Nephron progenitor cell (in vitro differentiated cells): ENCODE data around the gene PTPRK.

Experiments used
- DNase-seq: peaks from one replicate; pipeline ENCODE4 v3.0.0; 2021
- H3K27ac Mint-ChIP-seq: 2 replicates; pipeline ENCODE4 v1.8.0; 2021; ENCODE audit warnings: mild to moderate bottlenecking, moderate library complexity, mixed read lengths
- H3K27me3 Mint-ChIP-seq: 2 replicates; pipeline ENCODE4 v1.8.0; 2021; ENCODE audit warnings: mild to moderate bottlenecking, low read depth, mixed read lengths; ENCODE audit not compliant: poor library complexity
- H3K36me3 Mint-ChIP-seq: 2 replicates; pipeline ENCODE4 v1.8.0; 2021; ENCODE audit warnings: low read depth, mixed read lengths
- H3K4me1 Mint-ChIP-seq: 2 replicates; pipeline ENCODE4 v1.8.0; 2021; ENCODE audit warnings: mixed read lengths
- H3K4me3 Mint-ChIP-seq: 2 replicates; pipeline ENCODE4 v1.8.0; 2021; ENCODE audit warnings: mild to moderate bottlenecking, moderate library complexity, mixed read lengths
- H3K9me3 Mint-ChIP-seq: 2 replicates; pipeline ENCODE4 v1.8.0; 2021; ENCODE audit warnings: mild to moderate bottlenecking, moderate library complexity, mixed read lengths
- TF ChIP-seq, protein P1 (sequence below): fragments of 200-600 bp; sonication (generic); IDR thresholded peaks from 2 replicates; pipeline ENCODE4 v1.5.0; 2021; ENCODE audit warnings: antibody characterized with exemption

Gene PTPRK

DNA sequence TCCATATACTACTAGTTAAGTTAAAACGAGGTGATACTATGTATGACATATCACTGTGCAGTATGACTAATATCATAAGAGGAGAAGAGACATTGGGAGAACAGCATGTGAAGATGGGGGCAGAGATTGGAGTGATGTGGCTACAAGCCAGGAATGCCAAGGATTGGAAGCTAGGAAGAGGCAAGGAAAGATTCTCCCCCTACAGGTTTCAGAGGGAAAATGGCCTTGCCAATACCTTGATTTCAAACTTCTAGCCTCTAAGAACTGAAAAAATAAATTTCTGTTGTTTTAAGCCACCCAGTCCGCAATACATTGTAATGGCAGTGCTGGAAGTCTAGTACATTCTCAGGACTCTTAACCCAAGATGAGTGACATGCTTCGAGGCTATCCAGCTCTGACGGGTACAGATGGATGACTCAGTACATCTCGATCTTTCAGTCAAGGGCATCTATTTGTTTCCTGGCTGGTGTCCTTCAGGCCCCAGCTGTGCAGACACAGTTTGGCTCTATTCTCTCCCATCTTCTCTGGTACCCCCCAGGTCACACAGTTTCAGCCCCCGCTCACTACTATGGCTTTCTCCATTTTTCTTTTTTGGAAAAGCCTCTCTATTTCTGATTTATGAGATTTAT lies 564.0 kb downstream of the PTPRK start:
- H3K36me3 Mint-ChIP-seq: no peaks in the 10 kb centered on the region
- H3K4me3 Mint-ChIP-seq: no peak overlapping the region
- H3K27me3 Mint-ChIP-seq: no peaks in the 10 kb centered on the region
- no peaks in the 10 kb centered on the region for H3K4me1 Mint-ChIP-seq
- DNase-seq: no peak
- TF ChIP-seq, protein P1, sequence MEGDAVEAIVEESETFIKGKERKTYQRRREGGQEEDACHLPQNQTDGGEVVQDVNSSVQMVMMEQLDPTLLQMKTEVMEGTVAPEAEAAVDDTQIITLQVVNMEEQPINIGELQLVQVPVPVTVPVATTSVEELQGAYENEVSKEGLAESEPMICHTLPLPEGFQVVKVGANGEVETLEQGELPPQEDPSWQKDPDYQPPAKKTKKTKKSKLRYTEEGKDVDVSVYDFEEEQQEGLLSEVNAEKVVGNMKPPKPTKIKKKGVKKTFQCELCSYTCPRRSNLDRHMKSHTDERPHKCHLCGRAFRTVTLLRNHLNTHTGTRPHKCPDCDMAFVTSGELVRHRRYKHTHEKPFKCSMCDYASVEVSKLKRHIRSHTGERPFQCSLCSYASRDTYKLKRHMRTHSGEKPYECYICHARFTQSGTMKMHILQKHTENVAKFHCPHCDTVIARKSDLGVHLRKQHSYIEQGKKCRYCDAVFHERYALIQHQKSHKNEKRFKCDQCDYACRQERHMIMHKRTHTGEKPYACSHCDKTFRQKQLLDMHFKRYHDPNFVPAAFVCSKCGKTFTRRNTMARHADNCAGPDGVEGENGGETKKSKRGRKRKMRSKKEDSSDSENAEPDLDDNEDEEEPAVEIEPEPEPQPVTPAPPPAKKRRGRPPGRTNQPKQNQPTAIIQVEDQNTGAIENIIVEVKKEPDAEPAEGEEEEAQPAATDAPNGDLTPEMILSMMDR: no peak
- H3K9me3 Mint-ChIP-seq: no peaks in the 10 kb centered on the region
- H3K27ac Mint-ChIP-seq: no peak overlapping the region

DNA sequence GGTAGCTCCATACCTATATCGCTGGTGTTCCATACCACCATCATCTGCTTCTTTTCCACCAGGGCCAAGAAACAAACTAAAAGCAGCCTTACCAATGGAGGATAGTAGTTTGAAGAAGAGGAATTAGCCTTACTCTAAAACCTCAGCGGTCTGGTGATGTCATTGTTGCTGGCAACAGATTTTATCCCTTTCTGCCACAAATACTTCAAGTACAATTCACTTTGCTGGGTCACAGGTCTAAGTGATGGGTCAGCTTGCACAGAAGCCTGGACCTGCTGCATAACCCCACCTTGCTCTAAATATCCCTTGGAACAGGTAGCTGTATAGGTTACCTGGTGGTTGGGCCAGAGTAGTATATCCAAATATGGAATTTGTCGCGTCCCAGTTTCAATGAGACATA lies 566.3 kb downstream of the PTPRK start:
- H3K4me3 Mint-ChIP-seq: no peak overlapping the region
- H3K36me3 Mint-ChIP-seq: no peaks in the 10 kb centered on the region
- H3K27ac Mint-ChIP-seq: no peak overlapping the region
- DNase-seq: no peak
- TF ChIP-seq, protein P1: no peak
- H3K9me3 Mint-ChIP-seq: no peaks in the 10 kb centered on the region
- H3K27me3 Mint-ChIP-seq: no peaks in the 10 kb centered on the region
- H3K4me1 Mint-ChIP-seq: no peaks in the 10 kb centered on the region

DNA sequence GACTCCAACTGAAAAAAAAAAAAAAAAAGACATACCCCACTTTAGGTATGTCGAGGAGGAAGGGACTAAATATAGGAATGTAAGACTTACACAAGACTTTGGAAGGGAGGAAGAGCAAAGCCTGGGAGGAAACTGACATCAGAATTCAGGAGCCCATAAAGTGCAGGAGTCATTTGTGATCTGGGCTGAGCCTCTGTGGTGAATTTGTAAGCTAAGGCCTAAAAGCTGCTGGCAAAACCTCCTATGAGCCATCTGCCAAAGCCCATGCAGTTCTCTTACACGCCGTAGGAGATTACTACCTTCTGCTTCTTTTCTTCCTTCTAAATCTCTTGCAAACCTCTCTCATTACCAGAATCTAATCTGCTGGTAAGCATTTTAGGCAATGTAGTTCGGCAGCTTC lies 567.6 kb downstream of the PTPRK start:
- Mint-ChIP-seq H3K27me3 (no peaks in the 10 kb centered on the region), H3K4me1 (no peaks in the 10 kb centered on the region), H3K27ac (no peak overlapping the region), H3K9me3 (no peaks in the 10 kb centered on the region), H3K36me3 (no peaks in the 10 kb centered on the region), H3K4me3 (no peak overlapping the region)
- TF ChIP-seq, protein P1: no peak
- DNase-seq: no peak

DNA sequence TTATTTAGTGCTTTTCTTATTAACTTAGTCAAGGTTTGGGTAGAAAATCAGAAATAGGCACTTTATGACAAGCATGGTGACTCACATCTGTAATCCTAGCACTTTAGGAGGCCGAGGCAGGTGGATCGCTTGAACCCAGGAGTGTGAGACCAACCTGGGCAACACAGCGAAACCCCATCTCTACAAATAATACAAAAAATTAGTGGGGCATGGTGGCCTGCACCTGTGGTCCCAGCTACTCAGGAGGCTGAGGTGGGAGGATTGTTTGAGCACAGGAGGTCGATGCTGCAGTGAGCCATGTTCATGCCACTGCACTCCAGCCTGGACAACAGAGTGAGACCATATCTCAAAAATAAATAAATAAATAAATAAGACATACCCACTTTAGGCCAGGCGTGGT lies 568.2 kb downstream of the PTPRK start:
- no peak for DNase-seq
- H3K4me1 Mint-ChIP-seq: no peaks in the 10 kb centered on the region
- H3K36me3 Mint-ChIP-seq: no peaks in the 10 kb centered on the region
- no peak overlapping the region for H3K4me3 Mint-ChIP-seq
- TF ChIP-seq, protein P1: no peak
- H3K27ac Mint-ChIP-seq: no peak overlapping the region
- H3K9me3 Mint-ChIP-seq: no peaks in the 10 kb centered on the region
- H3K27me3 Mint-ChIP-seq: no peaks in the 10 kb centered on the region

DNA sequence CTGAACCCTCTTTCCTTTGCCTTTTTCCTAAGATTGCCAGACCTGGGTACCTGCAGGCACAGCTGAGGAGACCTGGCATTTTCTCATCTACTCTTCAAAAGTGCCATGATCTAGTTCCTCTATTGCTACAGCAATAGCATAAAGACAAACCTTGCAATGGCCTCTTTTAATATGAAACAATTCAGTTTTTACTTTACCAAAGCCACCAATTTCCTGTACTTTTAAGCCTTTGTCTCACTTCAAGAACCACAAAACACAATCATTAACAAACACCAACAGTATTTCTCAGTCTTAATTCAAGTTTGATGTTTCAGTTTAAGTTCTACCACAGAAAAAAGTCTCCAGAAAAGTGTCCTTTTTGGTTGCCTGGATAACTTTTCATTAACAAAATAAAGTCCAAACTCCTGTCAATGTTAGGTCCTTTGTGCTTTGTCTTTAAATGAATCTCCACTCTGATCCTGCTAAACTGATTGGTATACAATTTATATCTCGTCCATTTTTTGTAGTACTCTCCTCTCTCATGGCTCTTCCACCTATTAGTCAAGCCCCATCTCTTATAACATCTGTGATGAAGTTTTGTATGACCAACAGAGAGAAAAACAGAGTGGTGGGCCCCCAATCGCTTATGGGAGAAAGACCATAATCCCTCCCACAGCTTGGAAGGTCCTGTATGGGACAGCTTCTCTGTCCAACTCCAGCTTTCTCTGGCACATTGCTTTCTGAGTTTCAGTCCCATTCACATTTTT lies 569.1 kb downstream of the PTPRK start:
- Mint-ChIP-seq H3K9me3 (no peaks in the 10 kb centered on the region), H3K4me3 (no peak overlapping the region), H3K4me1 (no peaks in the 10 kb centered on the region), H3K27ac (no peak overlapping the region), H3K36me3 (no peaks in the 10 kb centered on the region), H3K27me3 (no peaks in the 10 kb centered on the region)
- TF ChIP-seq, protein P1: no peak
- DNase-seq: no peak
